Measurements from ENCODE around the gene KCNA3.
"Not testable (repeated sequence)": the region's sequence is repeated elsewhere in the genome, so short reads cannot be mapped to it uniquely, and the experiment has no call there.

The KCNA3 gene

DNA sequence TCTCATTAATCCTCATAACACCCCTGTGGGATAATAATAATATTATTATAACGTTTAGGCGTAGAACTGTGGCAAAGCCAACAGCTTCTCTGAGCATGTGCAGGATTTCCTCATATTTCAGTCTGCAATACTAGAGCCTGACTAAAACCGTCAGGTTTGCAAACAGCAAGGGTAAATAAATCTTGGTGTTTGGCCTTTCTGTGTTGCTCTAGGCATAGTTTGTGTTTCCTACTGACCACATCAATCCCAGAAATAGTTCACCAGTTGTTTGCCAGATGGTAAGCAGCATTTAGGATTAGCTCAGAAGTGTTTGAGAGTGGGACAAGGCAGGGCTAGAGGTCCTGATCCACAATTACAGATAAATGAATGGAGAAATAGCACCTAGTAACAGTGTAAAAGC is 2.8 kb upstream of the KCNA3 start:
- no peak for DNase-seq (ENCODE audit: low spot score)

DNA sequence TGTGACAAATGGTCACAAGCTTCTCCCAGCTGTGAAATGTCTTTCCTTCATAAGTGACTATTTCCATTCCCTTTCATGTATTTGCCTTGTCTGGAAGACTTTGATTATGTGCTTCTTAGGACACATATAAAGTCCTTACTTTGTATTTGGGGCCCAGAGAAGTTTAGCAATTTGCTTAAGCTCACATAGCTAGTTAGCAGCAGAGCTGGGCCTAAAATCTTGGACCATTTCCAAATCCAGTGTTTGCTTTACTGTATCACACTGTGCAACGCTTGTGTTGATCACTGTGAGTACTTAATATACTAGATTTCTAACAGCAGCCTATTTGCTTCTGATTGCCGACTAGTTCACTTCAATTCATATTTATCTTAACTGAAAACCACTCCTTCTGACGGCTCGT is 2.2 kb upstream of the KCNA3 start:
- no peak for DNase-seq (ENCODE audit: low spot score)

DNA sequence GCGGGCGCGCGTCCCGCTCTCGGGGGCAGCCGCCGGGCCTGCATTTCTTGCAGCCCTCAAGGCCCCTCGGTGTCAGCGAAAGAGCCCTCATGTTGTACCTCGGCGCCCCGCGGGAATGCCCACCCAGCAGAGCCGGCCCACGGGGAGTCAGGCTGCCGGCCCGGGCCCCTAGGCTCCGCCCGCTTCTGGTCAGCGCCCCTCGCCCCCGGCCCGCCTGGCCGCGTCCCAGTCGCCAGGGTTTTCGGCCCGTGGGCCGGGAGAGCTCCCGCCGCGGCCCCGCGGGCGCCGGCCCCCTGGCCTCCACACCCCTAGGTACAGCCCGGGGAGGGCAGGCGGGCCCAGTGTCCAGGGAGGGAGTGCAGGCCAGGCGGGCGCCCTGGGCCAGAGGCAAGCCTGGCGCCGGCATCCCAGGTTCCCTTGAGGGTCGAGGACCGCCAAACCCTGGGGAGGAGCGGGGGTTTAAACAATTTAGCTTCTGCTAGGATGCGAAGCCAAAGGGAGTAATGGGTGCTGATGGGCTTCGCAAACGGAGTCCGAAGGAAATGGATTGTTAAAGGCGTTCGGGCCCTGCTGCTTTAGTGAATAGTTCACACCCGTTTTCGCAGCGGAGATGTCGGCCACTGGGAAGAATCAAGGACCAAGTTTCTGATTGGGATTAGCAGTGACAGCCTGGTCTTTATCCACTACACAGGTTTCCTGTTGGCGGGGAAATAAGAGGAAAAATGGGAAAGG is 486 bp upstream of the KCNA3 start:
- no peak for DNase-seq (ENCODE audit: low spot score)

DNA sequence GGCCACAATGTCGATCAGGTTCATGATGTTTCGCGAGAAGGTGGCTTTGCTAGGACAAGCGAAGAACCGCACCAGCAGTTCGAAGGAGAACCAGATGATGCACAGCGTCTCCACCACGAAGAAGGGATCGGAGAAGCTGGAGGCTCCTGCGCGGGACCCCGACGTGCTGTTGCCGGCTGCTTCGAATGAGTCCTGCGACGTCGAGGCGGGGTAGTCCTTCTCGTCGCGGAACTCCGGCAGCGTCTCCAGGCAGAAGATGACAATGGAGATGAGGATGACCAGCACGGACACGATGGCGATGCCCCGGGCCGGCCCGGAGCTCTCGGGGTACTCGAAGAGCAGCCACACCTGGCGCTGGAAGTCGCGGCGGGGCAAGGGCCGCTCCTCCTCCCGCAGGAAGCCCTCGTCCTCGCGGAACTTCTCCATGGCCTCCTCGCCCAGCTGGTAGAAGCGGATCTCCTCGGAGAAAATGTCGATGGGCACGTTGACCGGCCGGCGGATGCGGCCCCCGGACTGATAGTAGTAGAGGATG is 869 bp downstream of the KCNA3 start:
- peak; percentile 6 for DNase-seq (ENCODE audit: low spot score)

DNA sequence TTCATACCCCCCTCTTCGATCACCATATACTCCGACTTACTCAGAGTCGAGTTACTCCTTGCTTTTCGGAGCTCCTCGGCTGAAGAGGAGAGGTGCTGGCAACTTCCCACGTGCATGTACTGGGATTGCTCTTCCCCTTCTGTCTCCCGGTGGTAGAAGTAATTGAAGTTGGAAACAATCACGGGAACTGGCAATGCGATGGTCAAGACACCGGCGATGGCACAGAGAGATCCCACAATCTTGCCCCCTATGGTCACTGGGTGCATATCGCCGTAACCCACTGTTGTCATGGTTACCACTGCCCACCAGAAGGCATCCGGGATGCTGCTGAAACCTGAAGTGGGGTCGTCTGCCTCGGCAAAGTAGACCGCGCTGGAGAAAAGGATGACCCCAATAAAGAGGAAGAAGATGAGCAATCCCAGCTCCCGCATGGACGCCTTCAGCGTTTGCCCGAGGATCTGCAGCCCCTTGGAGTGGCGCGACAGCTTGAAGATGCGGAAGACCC is 1.5 kb downstream of the KCNA3 start:
- DNase-seq (ENCODE audit: low spot score), result no peak

DNA sequence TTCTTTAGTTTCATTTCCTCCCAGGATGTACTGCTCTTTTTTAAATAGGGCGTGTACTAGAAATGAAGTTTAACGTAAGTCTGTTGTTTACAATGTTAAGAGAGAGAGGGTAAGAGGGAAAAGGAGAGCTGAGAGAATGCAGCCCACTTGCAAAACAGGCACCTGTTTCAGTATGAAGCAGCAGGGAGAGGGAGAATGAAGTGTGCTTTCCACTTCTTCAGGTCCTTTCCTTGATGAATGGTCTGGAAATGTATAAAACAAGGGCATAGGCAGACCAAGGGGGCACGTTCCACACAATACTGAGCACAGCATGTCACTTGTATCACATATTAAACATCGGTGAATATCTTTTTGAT is 2.0 kb downstream of the KCNA3 start:
- peak; percentile 58 for DNase-seq (ENCODE audit: low spot score)

DNA sequence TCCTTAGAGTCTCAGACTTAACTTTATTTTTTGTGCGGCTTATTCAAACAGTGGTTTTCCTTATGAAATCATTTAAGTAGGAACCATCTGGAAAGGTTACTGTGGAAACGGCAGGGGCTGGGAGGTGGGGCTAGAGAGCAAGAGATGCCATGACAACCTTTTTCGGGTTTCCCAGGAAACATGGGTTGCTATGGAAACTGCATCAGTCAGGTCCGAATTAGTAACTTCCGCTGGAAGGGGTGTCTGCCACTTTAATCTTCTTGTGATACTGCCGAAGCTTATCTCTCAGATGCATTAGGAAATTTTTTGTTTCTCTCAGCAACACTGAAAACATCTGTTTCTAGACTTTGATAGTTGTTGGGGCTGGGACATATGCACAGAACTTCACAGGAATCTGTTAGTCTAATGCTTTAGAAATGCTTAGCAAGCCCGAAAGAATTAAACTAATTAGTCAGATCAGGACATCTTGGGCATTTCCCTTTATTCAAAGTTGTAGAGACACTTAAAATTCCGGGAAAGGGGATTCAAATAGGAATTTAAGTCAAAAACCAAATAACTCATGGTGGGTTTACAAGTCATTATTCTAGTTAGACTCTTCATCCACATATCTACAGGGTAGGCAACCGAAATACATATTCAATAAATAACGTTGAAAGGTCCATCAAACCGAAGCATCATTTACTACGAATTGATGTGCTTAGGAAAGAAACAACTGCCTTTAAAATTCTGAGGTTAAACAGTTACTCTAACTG is 2.6 kb downstream of the KCNA3 start:
- DNase-seq (ENCODE audit: low spot score), result peak; percentile 8

DNA sequence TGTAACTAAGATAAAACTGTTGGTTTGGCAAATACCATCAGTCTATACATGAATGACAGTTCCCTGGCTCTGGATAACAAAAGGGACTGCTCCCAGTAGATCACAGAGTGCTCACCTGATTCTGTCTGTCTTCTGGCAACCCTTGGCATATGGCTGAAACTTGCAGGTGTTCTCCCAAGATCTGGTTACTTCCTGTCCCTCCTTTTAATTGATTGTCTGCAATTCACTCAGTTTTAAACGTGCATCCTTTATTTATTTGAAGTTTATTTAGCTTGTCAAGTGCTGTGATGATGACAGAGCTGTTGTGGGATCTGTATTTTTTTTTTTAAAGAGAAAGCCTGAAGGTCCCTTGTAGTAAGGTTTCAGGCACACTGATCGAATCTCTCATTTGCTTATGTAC is 3.4 kb downstream of the KCNA3 start:
- no peak for DNase-seq (ENCODE audit: low spot score)

DNA sequence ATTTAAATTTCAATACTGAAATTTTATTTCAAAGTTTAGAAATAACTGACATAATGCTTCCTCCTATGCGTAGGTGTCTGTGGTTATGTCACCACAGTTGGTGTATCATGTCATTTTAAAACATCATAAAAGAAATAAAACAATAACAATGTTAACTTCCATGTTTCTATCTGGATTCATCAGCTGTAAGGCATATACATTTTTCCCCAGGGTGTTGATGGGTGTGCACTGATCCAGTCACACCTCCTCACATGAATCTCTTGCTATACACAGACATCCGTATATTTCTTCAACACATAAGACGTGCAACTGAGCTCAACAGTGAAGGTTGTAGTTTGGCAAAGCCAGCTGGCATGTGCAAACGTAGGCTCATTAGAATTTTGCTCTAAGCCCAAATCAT is 6.2 kb downstream of the KCNA3 start:
- no peak for DNase-seq (ENCODE audit: low spot score)

DNA sequence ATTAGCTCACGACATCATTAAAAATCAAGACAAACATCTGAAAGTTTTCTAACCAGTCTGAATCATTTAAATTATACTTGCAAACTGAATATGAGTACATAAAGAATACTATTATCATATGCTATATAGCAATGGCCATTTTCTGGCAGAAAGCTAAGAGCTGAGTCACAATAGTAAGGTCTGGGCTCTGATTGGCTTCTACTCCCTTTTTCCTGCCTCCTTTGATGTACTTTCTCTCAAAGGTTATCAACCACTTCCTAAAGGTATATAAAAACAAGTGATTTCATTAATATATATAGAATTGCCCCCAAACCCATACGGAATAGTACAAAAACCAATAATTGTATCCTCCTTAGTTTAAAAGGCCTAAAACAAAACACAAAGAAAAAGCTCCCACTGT is 7.0 kb downstream of the KCNA3 start:
- no peak for DNase-seq (ENCODE audit: low spot score)

DNA sequence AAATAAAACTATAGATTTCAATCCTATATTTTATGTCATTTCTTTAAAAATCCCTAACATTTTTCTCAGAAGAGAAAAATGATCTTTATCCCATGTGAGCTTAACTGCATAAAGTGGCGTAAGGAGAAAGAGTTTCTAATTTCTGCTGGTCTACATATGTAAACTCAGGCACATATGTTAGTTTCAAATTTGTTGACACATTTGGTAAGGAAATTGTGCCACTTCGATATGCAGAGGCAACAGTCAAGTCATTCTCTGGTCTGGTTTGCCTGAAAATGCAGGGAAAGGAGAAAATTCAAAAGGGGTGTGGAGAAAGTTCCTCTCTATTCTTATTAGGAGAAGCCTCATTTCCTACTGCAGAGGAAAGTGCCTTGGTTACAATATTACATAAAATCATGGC is 11.5 kb downstream of the KCNA3 start:
- DNase-seq (ENCODE audit: low spot score), result no peak

DNA sequence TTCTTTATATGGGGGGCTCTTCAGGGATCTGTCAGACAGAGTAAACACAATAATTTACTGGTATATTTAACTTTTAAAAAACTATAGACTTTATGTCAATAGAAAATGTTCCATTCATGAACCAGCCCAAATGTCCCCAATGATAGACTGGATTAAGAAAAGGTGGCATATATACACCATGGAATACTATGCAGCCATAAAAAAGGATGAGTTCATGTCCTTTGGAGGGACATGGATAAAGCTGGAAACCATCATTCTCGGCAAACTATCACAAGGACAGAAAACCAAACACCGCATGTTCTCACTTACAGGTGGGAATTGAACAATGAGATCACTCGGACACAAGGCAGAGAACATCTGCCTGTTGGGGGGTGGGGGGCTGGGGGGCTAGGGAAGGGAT is 15.2 kb downstream of the KCNA3 start:
- not testable (repeated sequence) for DNase-seq (ENCODE audit: low spot score)

DNA sequence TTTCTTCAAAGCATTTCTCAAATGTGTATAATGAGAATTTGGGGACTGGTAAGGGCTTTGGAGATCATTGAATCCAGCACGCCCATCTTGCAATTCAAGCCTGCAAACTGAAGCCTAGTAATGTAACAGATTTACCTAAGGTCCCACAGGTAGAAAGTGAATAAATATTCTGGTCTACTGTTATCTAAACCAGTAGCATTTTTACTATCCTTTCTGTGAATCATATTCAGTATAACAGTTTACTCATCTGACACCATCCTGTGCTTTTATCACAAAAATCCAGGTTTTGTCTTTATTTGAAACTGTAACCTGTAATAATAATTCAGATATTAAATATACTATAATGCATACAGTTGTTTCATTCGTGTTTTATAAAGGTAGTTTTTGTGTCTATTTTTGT is 17.4 kb downstream of the KCNA3 start:
- no peak for DNase-seq (ENCODE audit: low spot score)

DNA sequence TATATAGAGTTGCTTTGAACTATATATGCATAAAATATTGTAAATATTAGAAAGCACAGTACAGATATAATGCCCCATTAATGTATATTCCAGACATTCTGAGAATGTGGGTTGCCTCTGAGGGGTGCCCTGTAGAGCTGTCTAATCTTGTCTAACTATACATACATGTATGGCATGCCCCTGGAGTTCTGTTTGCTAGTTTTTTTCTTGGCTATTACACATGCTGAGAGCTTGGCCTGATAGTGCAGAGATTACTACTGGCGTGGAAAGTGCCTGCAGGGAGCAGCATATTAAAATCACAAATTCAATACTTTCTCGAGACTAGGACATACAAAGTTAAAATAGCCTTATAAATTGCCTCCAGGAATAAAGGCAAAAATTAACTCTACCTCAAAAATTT is 24.1 kb downstream of the KCNA3 start:
- DNase-seq (ENCODE audit: low spot score), result no peak

DNA sequence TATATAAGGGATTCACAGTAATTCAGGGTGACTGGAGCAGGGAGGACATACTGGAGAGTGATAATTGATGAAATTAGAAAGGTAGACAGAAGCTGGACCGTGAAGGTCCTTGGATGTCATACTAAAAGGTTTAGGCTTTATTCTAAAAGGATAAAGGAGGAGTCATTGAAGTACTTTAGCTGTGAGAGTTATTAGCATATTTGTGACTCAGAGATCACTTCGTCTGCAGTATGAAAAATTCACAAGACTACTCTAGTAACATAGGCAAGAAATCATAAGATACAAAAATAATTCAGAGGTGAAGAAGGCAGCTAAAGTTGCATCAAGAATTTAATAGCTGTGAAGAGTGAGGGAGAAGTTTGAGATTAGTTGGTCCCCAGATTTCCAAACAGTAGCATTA is 26.3 kb downstream of the KCNA3 start:
- no peak for DNase-seq (ENCODE audit: low spot score)

DNA sequence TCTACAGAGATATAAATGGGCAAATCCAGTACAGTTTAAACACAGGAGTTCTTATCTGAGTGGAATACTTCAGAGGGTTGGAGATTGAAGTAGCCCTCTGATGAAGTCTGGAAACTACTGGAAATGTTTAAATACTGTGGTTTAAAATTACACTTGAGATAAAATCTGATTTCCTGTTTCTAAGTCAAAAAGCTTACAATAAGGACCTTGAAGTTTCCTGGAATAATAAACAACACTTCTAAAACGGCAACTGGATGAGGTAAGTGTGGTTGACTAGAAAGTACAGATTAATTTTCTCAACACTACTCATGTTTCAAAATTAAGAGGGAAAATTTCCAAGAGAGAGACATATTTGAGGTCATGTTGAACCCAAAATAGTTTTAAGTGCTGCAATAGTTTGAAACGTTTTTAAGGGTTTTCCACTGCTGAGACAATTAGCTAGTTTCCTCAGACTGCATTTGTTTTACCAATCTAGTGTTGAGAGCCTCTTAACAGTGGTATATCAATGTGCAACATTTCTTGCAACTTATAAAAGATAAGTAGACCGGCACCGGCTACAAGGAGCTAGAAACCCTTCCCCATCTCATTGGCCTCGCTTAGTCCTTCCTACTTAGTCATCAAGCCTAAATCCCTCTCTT is 27.4 kb downstream of the KCNA3 start:
- no peak for DNase-seq (ENCODE audit: low spot score)

DNA sequence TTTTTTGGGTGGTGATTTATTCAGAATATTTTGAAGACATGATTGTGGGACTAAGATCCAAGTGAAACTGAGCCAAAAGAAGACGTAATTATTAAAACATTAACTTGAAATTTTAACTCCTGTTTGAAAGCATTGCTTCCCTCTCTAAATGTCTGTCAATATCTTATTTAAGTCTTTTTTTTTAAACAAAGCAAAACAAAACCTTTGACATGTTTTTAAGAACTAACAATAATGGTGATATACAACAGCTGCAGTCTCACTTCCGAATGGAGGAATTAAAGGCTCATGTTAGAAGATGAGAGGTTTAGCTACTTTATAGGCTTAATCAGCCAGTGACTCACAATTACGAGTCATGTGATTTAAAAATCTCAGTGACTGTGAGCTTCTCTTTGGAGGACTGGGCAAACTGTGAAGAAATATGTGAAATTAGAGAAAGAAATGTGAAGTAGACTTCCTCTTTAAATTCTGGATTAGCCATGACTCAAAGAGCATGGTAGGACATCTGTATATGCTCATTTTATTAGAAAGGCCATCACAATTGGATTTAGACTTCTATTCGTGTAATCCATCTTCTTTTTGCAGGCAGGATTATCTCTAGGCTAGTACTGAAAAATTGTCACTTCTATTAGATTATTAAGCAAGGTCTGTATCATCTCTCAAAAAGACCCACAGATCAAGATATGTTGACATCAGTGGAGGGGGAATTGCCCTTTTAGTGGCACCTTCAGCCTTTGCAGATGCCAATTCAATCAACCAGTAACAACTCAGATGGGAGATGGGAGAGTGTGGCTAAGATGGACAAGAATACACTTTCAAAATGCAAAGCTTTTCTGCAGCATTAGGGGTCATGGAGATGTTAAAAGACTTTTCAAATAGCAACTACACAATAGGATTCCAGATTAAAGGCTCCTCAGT is 28.7 kb downstream of the KCNA3 start:
- no peak for DNase-seq (ENCODE audit: low spot score)

DNA sequence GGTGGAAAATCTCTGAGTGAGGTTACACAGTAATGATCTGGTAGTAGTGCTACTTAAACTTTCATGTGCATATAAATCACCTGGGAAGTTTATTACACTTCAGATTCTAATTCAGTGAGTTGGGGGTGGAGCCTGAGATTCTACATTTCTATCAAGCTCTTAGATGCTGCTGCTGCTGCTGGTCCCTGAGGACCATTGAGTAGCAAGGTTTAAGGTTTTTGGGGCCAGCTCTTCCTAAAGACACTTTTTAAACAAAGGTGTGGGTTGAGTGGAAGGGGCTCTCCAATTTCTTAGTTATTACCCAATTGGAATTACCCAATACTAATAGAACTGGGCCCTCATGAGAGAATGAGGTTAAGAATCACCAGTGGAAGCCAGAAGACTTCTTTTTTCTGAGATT is 29.5 kb downstream of the KCNA3 start:
- no peak for DNase-seq (ENCODE audit: low spot score)

DNA sequence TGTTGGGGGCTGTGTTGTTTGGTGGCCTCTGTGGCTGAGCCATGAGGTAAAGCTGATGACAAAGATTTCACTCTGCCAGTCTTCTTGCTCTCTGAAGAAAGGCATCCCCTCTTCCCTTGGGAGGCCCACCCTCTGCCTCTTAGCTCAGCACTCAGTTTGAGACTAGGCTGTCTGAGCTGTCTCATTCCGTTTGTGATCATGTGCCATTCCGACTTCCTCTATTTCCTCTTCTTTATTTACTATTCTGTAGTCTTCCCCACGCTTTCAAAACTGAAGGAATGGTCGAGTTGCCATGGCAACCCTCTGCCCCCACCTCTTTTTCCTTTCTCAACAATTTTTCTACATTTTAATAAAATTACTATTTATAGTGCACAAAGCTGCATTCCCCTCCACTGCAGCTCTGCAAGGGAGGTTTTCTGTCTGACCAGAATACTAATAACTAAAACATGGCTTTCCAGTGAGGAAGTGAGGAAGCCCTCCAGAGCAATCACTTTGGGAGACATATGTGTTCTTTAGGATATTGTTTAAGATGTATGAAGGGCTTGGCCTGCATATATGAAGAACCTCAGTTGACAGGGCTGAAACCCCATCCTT is 30.8 kb downstream of the KCNA3 start:
- no peak for DNase-seq (ENCODE audit: low spot score)

DNA sequence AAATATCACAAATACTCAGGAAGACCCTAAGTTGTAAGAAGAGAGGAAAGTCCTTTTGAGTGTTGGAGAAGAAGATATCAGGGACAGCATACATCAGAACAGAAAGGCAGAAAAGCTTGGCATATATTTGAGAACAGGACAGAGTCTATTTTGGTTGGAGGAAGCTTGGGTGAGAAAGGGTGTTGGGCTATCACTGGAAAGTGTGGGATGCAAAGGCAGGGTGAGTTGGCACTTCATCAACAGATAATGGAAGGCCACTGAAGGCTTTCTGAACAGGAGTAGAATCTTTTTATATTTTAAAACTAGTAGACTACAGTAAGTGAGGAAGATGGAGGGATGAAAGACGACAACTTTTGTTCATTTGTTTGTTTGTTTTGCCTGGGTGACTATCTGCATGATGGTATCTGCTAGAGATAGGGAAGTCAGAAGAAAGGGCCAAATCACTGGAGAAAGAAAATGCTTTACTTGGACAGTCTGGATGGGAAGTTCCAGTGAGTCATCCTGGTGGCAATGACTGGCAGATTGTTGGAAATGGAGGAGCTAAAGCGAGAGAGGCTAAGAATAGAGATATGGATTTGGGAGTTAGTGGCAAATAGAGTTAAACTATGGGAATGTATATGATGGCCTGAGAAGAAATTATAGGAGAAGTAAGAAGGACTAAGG is 34.9 kb downstream of the KCNA3 start:
- DNase-seq (ENCODE audit: low spot score), result no peak

DNA sequence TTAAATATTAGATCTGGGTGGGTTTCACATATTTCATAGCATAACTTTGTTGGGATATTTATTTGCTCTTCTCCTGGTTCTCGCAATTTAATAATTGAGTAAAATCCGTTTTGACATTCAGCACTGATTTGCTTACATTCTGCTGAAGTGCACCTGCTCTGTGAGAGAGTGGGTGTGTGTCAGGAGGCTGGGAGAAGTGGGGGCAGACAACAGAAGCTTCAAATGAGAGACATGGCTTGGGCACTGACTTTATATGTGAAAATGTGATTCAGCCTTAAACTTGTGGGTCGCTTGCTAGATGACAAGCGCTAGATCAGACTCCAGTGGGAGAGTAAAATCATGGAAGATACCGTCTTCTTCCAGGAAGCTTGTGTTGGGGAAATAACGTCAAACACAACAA is 36.2 kb downstream of the KCNA3 start:
- no peak for DNase-seq (ENCODE audit: low spot score)
